GM19397 (cell line): ENCODE results near the gene CD99.
"Not testable (repeated sequence)": the region's sequence is repeated elsewhere in the genome, so short reads cannot be mapped to it uniquely, and the experiment has no call there.

Experiments used
- ATAC-seq: cut with Tn5 transposase; IDR thresholded peaks from one replicate; pipeline ENCODE4 v1.9.1; 2021; ENCODE audit warnings: mild to moderate bottlenecking, moderate library complexity; ENCODE audit not compliant: unreplicated experiment

CD99 gene

GRCh38 chrX:2719774-2720447 lies 28.8 kb downstream of the CD99 start:
- ATAC-seq: no peak

GRCh38 chrX:2723286-2723879 lies 32.3 kb downstream of the CD99 start:
- no peak for ATAC-seq

GRCh38 chrX:2727264-2727663 lies 36.2 kb downstream of the CD99 start:
- not testable (repeated sequence) for ATAC-seq

GRCh38 chrX:2732076-2732475 lies 41.0 kb downstream of the CD99 start:
- ATAC-seq: no peak

- ATAC-seq: no peak
Observed at GRCh38 chrX:2732649-2733048, 41.6 kb downstream of the CD99 start.

GRCh38 chrX:2733286-2733685 lies 42.2 kb downstream of the CD99 start:
- ATAC-seq: no peak

GRCh38 chrX:2735270-2735669 lies 44.2 kb downstream of the CD99 start:
- ATAC-seq: no peak

- no peak for ATAC-seq
Observed at GRCh38 chrX:2740672-2741071, 49.6 kb downstream of the CD99 start.

- no peak for ATAC-seq
Observed at GRCh38 chrX:2741386-2741785, 50.3 kb downstream of the CD99 start.

GRCh38 chrX:2746250-2746649 lies 55.2 kb downstream of the CD99 start:
- ATAC-seq: not testable (repeated sequence)

GRCh38 chrX:2748171-2748814 lies 57.2 kb downstream of the CD99 start:
- ATAC-seq: no peak

- no peak for ATAC-seq
Observed at GRCh38 chrX:2748815-2749188, 57.7 kb downstream of the CD99 start.

- no peak for ATAC-seq
Observed at GRCh38 chrX:2751291-2751690, 60.2 kb downstream of the CD99 start.

GRCh38 chrX:2751874-2752300 lies 60.8 kb downstream of the CD99 start, which contains the start of gene XG:
Gene XG (plus strand): TSS chrX:2752040. CDS start chrX:2752275, 235 bp downstream.
- ATAC-seq: not testable (repeated sequence)

GRCh38 chrX:2752441-2752840 lies 61.3 kb downstream of the CD99 start:
- ATAC-seq: not testable (repeated sequence)

- ATAC-seq: not testable (repeated sequence)
Observed at GRCh38 chrX:2755163-2755715, 64.1 kb downstream of the CD99 start.

- no peak for ATAC-seq
Observed at GRCh38 chrX:2756548-2756947, 65.5 kb downstream of the CD99 start.

- no peak for ATAC-seq
Observed at GRCh38 chrX:2761246-2761645, 70.2 kb downstream of the CD99 start.

- not testable (repeated sequence) for ATAC-seq
Observed at GRCh38 chrX:2762671-2763070, 71.6 kb downstream of the CD99 start.

GRCh38 chrX:2764766-2765548 lies 73.9 kb downstream of the CD99 start:
- not testable (repeated sequence) for ATAC-seq

GRCh38 chrX:2765549-2765830 lies 74.4 kb downstream of the CD99 start:
- no peak for ATAC-seq
